GM18873 (cell line): ENCODE results near the gene MAD1L1.

ENCODE experiments used
- ATAC-seq: cut with Tn5 transposase; IDR thresholded peaks from one replicate; pipeline ENCODE4 v1.9.1; 2021; ENCODE audit warnings: mild to moderate bottlenecking, moderate library complexity, moderate number of reproducible peaks; ENCODE audit not compliant: unreplicated experiment, low FRiP score

The MAD1L1 gene

GRCh38 chr7:1809601-1810258 lies 423.0 kb downstream of the MAD1L1 start:
- no peak for ATAC-seq

DNA sequence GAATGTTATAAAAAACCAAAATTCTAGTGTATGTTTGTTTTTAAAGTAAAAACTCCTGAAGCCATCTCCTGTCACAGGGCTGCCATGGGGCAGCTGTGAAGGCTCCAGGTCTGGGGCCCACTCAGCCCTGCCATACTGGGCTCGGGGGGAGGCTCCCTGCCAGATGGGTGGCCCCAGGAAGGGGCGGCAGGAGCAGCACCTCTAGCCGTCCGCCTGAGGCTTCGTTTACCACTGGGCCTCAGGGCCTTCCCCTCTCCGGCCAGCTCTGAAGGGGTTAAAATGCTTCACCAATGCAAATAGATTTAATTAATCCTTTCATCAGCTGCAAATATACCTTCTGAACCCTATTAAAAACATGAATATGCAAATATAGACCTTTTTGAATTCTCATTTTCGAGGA lies 423.7 kb downstream of the MAD1L1 start:
- ATAC-seq = no peak

GRCh38 chr7:1807821-1808600 lies 424.7 kb downstream of the MAD1L1 start:
- ATAC-seq = no peak

DNA sequence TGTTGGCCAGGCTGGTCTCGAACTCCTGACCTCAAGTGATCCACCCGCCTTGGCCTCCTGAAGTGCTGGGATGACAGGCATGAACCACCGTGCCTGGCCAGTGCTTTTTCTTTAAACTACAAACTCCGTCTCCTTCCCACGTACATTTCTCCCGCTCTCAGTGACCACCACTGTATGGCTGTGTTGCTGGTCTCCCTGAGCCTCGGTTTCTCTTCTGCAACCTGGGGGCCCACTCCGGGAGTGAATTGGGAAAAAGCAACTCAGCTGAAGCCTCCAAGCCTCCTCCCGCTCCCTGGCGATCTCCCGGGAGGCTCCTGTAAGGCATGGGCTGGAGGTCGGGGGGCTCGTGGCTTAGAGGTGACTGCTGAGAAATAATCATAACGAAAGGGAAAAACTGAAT lies 426.4 kb downstream of the MAD1L1 start:
- no peak for ATAC-seq

- no peak for ATAC-seq
Measured at GRCh38 chr7:1804310-1804709, 428.4 kb downstream of the MAD1L1 start.

DNA sequence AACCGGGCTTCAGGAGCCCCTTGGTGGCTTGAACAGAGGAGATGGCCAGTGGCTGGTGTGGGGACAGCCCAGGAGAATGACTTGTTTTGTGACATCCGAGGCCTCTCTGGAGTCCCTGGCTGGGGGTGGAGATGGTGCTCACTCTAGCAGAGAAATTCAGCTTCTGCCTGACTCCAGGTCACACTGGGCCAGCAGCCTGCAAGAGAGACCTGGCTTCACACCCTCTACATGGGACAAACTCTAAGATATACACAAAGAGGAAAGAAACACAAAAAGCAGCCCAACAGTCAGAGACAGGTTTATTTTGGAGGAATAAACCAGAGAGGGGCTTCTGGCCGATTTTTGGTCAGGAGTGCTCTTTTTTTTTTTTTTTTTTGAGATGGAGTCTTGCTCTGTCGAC lies 429.8 kb downstream of the MAD1L1 start:
- ATAC-seq = no peak

- no peak for ATAC-seq
Measured at GRCh38 chr7:1800902-1801301, 431.8 kb downstream of the MAD1L1 start.

DNA sequence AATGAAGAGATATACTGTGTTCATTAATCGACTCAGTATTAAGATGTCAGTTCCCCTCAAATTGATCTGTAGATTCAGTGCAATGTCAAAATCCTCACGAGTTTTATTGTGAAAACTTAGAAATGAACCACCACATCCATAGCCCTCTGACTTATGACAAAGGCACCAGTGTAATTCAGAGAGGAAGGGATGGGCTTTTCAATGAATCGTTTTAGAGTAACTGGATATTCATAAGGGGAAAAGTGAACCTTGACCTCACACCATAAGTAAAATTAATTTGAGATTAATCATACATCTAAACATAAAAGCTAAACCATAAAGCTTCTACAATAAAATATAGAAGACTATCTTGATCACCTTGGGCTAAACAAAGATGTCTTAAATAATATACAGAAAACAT lies 434.6 kb downstream of the MAD1L1 start:
- ATAC-seq = no peak

DNA sequence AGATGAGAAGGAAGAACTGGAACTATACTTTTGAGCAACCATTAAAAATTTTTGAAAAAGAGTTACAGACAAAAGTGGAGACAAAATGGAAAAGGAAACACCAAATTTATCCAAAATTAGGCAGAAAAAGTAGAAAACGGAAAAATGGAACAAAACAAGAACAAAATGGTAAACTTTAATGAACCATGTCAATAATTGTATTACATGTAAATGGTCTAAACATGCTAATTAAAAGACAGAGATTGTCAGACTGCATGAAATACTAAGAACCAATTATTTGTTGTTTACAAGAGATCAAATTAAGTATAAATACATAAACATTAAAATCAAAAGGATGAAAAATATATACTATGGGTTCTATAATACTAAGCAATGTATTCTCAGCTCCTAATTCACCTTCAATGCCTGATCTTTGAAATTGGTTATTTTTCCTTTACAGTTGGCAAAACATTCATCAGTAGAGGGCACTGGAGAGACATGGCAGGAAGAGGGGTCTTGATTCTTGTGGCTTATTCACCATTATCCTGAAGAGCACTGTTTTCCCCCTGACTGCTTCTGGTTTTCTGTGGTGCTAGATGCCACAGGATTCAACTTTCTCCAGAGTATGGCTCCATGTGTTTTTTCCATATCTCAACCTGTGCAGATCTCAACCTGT lies 437.7 kb downstream of the MAD1L1 start:
- no peak for ATAC-seq

GRCh38 chr7:1787681-1788235 lies 445.0 kb downstream of the MAD1L1 start:
- no peak for ATAC-seq

GRCh38 chr7:1787241-1787640 lies 445.5 kb downstream of the MAD1L1 start:
- ATAC-seq = no peak

DNA sequence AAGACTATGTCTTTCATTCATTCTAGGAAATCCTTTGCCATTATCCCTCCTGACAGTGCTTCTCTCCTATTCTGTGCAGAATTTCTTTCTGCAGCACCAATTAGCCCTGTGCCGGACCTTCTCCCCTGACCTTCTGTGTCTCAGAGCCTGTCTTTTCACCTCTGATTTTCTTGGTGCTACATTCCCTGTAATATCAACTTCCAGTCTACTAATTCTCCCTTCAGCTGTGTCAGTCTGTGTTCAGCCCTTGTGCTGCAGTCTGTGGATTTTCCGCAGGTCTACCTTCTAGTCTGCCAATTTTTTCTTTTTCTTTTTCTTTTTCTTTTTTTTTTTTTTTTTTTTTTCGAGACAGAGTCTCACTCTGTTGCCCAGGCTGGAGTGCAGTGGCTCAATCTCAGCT lies 446.9 kb downstream of the MAD1L1 start:
- no peak for ATAC-seq

GRCh38 chr7:1781369-1781768 lies 451.4 kb downstream of the MAD1L1 start:
- no peak for ATAC-seq

DNA sequence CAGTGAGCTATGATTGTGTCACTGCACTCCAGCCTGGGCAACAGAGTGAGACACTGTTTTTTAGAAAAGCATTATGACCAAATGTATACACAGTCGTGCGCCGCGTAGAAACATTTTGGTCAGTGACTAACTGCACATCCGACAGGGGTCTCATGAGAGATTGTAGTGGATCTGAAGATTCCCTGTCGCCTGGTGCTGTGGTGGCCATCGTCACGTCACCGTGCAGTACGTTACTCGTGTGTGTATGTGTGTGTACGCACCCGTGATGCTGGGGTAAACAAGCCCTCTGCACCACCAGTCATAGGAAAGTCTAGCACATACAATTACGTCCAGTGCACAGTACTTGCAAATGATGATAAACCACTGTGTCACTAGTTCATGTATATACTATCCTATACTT lies 453.3 kb downstream of the MAD1L1 start:
- ATAC-seq = no peak

DNA sequence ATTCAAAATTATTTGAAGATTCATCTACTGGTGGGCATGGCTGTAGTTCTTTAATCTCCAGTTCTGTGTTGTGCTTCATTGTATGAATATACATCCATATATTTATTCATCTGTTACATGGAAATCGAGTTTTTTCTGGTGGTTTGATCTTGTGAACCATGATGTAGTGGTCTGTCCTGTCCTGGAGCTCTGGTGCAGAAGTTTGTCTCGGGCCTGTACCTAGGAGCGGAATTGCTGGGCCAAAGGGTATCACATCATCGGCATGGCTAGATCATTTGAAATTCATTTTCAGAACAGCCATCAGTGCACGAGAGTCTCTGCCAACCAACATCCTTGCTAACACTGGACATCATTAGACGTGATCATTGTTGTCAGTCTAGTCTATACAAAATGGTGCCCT lies 455.6 kb downstream of the MAD1L1 start:
- ATAC-seq = no peak

DNA sequence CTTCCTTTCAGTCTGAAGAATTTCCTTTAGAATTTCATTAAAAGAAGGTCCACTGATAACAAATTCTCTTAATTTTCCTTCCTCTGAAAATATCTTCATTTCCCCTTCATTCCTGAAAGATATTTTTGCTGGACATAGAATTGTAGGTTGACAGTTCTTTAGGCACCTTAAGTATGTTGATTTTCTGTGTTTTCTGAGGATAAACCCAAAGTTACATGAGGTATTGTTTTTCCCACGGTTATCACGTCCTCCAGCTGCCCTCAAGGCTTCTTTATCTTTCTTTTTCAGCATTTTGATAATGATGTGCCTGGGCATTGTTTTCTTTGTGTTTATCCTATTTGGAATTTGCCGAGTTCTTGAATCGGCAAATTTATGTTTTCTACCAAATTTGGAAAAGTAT lies 457.4 kb downstream of the MAD1L1 start:
- ATAC-seq = no peak

GRCh38 chr7:1770331-1770730 lies 462.4 kb downstream of the MAD1L1 start:
- no peak for ATAC-seq

- no peak for ATAC-seq
Measured at GRCh38 chr7:1769286-1770200, 463.2 kb downstream of the MAD1L1 start.

DNA sequence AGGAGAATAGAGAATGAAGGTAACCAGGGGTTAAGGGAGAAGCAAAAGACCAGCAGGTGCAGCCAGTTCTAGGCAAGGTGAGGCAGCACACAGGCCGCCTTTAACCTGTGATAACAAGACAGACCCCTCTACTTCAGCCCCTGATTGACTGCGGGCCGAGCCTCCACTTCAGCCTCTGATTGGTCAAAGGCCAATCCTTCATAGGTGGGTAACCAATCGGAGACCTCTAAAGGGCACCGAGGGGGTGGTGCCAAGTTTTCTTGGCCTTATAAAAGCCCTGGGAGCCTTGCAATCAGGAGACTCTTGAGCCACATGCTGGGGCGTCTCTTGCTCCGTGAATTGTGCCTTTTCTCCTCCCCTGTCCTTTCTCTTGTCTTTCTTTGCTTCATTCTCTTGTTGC lies 463.9 kb downstream of the MAD1L1 start:
- ATAC-seq = no peak

DNA sequence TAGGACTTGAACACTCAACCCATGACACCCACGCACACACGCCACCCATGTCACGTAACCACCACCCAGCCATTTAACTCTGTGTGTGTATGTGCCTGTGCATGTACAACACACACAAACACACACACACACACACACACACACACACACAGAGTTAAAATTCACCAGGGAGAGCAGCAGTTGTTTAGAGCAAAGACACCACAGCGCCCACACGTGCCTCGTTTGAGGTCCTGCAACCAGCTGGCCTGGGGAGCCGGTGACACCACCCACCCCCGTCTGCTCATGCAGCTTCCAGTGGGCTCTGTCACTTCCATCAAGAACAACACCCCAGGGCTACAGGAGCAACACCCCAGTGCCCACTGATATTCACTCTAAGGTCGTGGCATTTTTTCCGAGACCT lies 465.2 kb downstream of the MAD1L1 start:
- no peak for ATAC-seq
